HG02588 (cell line): ENCODE data around the gene PRSS53.
"Not testable (repeated sequence)": the region's sequence is repeated elsewhere in the genome, so short reads cannot be mapped to it uniquely, and the experiment has no call there.

Source experiments
- ATAC-seq: cut with Tn5 transposase; IDR thresholded peaks from one replicate; pipeline ENCODE4 v1.9.1; 2021; ENCODE audit warnings: mild to moderate bottlenecking, moderate library complexity; ENCODE audit not compliant: unreplicated experiment

Gene PRSS53

GRCh38 chr16:31088459-31089183, at the start of gene PRSS53:
Gene PRSS53, minus strand, starts transcription at chr16:31088943. Its CDS starts 134 bp downstream, at chr16:31088809.
- no peak for ATAC-seq

DNA sequence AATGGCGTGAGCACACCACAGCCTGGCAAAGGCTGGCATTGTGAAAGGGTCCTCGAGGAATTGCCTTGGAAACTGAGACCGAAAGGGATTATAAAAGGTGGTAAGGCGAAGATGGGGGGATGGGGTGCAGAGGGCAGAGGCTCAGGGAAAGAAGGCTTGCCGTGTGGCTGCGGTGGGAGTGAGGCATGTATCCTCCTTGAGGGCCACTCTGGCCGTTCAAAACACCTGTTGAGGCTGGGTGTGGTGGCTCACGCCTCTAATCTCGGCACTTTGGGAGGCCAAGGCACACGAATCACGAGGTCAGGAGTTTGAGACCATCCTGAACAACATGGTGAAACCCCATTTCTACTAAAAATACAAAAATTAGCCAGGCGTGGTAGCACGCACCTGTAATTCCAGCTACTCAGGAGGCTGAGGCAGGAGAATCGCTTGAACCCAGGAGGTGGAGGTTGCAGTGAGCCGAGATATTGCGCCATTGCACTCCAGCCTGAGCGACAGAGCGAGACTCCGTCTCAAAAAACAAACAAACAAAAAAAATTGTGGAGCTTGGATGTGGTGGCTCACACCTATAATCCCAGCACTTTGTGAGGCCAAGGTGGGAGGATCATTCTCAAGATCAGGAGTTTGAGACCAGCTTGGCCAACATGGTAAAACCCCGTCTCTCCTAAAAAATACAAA, 48.2 kb upstream of the PRSS53 start:
- not testable (repeated sequence) for ATAC-seq

- no peak for ATAC-seq
These were observed 47.5 kb upstream of the PRSS53 start for GRCh38 chr16:31136287-31136662.

- no peak for ATAC-seq
These were observed 47.0 kb upstream of the PRSS53 start, which contains the start of gene PRSS8 for GRCh38 chr16:31135535-31136286. Gene PRSS8, minus strand, starts transcription at chr16:31135727. Its CDS starts 229 bp downstream, at chr16:31135498.

DNA sequence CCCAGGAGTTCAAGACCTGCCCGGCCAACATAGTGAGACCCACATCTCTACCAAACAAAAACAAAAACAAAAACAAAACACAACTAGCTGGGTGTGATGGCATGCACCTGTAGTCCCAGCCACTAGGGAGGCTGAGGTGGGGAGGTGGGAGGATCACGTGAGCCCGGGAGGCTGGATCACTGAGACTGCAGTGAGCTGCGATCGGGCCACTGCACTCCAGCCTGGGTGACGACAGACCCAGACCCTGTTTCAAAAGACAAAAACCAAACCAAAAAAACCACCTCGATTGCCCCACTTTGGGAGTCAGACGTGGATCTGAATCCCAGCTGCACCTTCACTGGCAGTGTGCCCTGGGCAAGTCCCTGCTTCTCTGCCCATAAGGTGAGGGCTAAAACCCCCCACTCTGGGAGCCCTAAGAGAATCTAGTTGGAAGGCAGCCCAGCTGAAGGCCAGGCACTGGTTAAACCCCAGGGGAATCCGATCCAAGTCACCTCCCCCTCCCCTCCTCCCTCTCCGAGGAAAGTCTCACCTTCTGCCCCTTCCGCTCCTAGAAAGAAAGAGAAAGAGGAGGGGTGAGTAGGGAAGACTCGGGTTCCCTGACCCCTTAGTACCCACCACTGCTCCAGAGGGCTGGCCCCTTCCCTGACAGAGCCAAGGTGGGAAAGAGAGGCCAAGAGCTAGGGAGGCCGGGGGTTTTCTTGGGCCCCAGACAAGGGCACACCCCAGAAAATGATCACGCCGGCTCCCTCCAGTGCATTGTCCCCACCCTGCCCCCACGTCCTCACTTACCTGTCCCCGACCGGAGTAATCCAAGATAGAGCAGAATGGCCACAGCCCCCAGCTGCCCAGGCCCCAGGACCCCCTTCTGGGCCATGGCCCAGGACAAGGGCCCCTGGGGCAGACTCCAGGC, 46.1 kb upstream of the PRSS53 start:
- no peak for ATAC-seq

GRCh38 chr16:31134091-31134571, 45.4 kb upstream of the PRSS53 start:
- ATAC-seq: no peak

DNA sequence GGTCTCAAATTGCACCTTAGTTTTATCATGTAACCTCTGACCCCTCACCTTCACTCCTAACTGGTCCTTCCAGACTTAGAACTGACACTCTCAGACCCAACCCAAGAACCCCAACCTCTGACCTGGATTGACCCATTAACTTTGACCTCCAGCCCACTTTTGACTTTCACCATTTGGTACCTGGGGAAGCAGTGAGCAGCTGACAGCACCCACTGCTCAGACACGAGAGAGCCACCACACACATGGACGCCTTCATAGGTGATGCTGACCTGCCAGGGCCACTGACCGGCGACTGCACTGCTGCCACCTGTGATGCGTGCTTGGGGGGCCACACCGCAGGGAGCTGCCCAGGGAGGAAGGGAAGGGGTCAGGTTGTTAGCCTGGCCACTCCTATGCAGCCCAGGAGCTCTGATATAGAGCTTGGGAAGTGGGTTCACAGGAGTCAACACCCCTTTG, 44.3 kb upstream of the PRSS53 start:
- ATAC-seq: no peak

DNA sequence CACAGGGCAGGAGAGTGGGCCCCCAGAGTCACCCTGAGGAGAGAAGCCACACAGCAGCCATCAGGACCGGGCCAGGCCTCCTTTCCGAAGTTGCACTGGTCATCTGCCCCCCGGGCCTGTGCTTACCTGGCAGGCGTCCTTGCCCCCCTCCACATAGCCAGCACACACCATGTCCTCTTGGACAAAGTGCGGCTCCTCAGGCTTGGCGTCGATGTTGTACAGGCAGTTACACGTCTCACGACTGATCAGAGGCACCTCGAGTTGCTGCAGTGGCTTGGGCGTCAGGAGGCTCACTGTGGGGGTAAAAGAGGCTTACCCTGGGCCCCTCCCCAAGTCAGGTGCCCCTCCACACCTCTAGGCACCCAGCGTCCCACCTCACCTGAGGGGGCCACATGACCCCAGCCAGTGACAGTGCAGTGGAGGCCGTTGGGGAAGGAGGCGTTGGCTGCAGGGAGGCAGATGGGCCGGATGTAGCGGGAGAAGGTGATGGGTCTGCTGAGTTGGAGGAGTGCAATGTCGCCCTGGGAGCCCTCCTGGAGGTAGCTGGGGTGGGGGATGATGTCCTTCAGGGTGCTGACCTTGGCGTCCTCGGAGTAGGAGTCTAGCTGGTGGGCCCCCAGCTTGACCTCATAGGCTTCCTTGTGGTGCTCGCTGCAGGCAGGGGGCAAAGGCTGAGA, 43.7 kb upstream of the PRSS53 start:
- ATAC-seq: no peak

- no peak for ATAC-seq
These were observed 43.1 kb upstream of the PRSS53 start for GRCh38 chr16:31131841-31132271.

GRCh38 chr16:31131416-31131815, 42.7 kb upstream of the PRSS53 start:
- ATAC-seq: no peak

DNA sequence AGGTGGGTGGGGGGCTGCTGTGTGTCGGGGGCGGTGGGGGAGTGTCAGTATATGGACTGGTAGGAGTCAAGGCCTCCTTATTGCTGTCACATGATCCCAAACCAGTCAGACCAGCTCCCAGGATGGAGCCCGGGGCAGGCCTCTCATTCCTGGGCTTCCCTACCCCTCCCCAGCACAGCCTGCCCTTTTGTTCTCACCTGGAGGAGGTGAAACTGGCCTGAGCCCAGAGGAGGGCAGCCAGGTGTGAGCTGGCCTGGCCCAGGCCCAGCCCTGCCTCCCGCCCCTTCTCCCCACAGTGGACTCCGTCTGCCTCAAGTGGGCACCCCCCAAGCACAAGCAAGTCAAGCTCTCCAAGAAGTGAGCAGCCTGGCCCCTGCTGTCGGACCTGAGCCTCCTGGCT, 42.2 kb upstream of the PRSS53 start:
- ATAC-seq: no peak

GRCh38 chr16:31130336-31130891, 41.7 kb upstream of the PRSS53 start:
- no peak for ATAC-seq

DNA sequence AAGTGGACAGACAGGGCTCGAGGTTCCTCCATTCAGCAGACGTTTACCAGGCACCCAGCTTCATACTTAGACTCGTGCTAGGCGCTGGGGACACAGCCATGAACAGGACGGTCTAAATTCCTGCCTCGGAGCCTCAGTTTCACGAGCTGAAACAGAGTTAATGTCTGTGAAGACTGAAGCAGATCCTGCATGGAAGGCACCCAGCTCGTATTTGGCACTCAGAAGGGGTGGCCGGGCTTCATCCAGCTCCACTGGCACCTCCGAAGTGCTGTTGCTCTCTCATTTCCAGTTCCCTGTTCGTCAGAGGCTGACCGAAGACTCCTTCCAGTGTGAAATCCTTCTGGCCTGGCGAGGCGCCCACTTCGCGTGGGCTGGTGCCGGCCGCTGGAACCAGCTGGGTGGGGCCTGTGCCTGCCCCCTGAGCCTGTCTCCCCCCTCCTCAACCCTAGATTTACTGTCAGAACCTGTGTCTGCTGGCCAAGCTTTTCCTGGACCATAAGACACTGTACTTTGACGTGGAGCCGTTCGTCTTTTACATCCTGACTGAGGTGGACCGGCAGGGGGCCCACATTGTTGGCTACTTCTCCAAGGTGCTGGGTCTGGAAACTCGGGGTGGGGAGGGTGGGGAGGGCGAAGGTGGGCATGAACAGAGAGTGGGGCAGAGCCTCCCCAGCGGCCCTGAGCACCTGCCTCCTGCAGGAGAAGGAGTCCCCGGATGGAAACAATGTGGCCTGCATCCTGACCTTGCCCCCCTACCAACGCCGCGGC, 41.0 kb upstream of the PRSS53 start:
- no peak for ATAC-seq

DNA sequence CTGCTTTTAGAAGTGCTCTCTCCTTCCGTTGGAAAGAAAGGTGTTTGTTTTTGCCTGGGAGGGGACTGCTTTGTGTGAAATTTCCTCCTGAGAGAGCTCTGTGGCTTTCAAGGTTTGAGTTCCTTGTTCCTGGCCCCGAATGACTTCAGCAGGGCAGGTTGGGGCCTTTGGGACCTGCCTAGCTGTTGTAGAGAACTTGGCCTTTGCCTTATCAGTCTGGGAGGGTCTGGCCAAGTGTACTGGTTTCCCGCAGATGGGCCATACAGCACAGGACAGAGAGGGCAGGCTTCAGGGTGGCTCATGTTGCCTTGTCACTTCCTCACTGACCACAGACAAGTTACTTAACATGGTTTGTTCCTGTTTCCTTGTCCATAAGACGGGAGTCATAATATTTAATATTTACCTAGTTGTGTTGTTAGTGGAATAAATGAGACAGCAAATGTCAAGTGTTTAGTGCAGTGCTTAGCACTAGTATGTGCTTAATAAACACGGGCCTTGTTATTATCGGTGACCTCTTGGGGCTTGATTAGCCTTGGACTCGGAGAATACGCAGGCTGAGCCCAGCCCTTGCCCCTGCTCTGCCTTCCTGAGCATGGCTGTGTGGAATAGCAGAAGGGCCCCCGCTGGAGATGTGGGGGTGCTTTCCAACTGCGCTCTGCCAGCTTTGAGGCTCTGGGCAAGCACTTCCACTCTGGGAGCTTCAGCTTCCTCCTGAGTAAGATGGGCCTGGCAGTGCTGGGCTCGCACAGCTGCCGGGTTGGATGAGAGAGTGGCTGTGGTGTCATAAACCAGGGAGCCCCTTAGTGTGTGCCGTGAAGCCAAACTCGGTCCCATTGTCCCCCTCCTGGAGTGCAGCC, 40.2 kb upstream of the PRSS53 start:
- no peak for ATAC-seq

DNA sequence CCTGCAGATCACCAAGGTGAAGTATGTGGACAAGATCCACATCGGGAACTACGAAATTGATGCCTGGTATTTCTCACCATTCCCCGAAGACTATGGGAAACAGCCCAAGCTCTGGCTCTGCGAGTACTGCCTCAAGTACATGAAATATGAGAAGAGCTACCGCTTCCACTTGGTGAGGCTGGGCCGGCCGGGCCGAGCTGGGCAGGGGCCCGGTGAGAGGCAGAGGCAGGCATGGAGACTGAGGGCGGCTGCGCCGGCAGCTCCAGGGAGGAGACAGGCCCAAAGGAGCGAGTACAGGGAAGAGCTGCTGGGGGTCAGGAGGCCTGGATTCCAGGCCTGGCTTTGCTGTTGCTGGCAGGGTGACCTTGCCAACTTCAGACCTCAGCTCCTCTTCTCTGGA, 38.4 kb upstream of the PRSS53 start:
- no peak for ATAC-seq

DNA sequence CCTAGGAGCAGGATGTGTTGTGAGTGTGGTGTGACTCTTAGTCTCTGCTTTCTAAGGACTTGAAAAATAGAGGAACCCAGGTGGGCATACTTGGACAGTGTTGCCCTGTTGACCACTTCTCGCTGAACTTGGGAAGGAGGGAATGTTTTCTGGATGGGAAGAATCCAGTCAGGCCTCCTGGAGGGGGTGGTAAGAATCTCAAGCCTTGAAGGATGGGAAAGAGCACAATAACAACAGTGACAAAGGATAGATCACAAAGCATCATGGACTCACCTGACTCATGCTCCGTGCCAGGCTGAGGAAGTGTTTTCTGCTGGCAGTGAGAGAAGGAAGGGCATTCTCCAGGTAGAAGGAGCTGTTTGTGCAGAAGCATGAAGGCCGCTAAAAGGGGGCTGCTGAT, 37.1 kb upstream of the PRSS53 start:
- ATAC-seq: no peak

GRCh38 chr16:31120129-31120528, 31.4 kb upstream of the PRSS53 start:
- no peak for ATAC-seq
